HepG2 (cell line): ENCODE measurements around the gene SIAH3. TPM values are rescaled to one million over a fixed set of nuclear protein-coding genes. Genes with fewer than 3 reads are reported as not detected.
"Not testable (repeated sequence)": the region's sequence is repeated elsewhere in the genome, so short reads cannot be mapped to it uniquely, and the experiment has no call there.

Source experiments
- ATAC-seq: fragments of 200-7000 bp; cut with Tn5 transposase; 3 replicates; pipeline ENCODE4 v1.9.1; 2020; ENCODE audit warnings: mild to moderate bottlenecking, moderate library complexity
- BruUV-seq: library from RNA; stranded (reverse); fragments of 400-500 nt; replicated peaks from 2 replicates; lab custom pipeline; 2021; lab: Mats Ljungman, UMichigan
- CTCF ChIA-PET: fragments of 300-600 bp; formaldehyde crosslinking; extraction: SDS; loops from one replicate; lab custom pipeline; 2021; ENCODE audit warnings: low total read pairs, inconsistent platforms, low intra/inter-chr PET ratio; lab: Yijun Ruan, JAX
- POLR2A ChIA-PET: fragments of 350-600 bp; sonication (Branson Sonifier 250); formaldehyde crosslinking; loops from one replicate; lab custom pipeline; 2020; ENCODE audit warnings: antibody characterized with exemption, inconsistent platforms; lab: Yijun Ruan, JAX
- DNase-seq: peaks from one replicate; pipeline ENCODE4 v3.0.0-alpha.2; 2015; ENCODE audit warnings: low spot score
- FAIRE-seq: peaks from 3 replicates; lab custom pipeline; 2011; peaks lifted over from hg19 to GRCh38; lab: Jason Lieb, UNC
- H2AFZ ChIP-seq: one replicate; pipeline ENCODE4 v1.6.1; 2011; ENCODE audit warnings: low read length, inconsistent platforms
- H3K27ac ChIP-seq: fragments of 300-600 bp; 3 replicates; pipeline ENCODE4 v1.8.0; 2011; ENCODE audit warnings: mixed run types, mild to moderate bottlenecking, mixed read lengths, low read length, inconsistent platforms; ENCODE audit not compliant: insufficient read depth; ENCODE audit errors: extremely low read length
- H3K27me3 ChIP-seq, 2 experiments: fragments of 200-600 bp in 1 of 2; 2 replicates in 1 of 2; 3 replicates in 1 of 2; pipeline versions ENCODE4 v1.6.0 to v1.8.0; 2011; ENCODE audit warnings: low read length in 2 of 2, mild to moderate bottlenecking in 2 of 2, moderate library complexity in 2 of 2, inconsistent platforms in 1 of 2; ENCODE audit not compliant: insufficient read depth in 2 of 2, control insufficient read depth in 1 of 2
- H3K36me3 ChIP-seq, 2 experiments: fragments of 200-600 bp in 1 of 2; replicated peaks in 1 of 2; 2 replicates in 1 of 2; 3 replicates in 1 of 2; pipeline versions ENCODE4 v1.5.1 to v1.8.0; 2011; ENCODE audit warnings: low read length in 2 of 2, inconsistent platforms in 1 of 2; ENCODE audit not compliant: insufficient read depth in 2 of 2, control insufficient read depth in 1 of 2
- H3K4me1 ChIP-seq: 2 replicates; pipeline ENCODE4 v1.5.1; 2012; ENCODE audit warnings: low read length, inconsistent platforms; ENCODE audit not compliant: insufficient read depth
- H3K4me2 ChIP-seq: 2 replicates; pipeline ENCODE4 v1.6.0; 2011; ENCODE audit warnings: low read depth, low read length, inconsistent platforms
- H3K4me3 ChIP-seq, 3 experiments: fragments of 200-600 bp in 1 of 3; sonication (generic), shearing (Covaris generic) in 1 of 3; replicated peaks in 1 of 3; 2 replicates each; pipeline ENCODE4 v1.5.1; 2011 to 2016; ENCODE audit warnings: low read length in 3 of 3, inconsistent platforms in 2 of 3, low read depth in 2 of 3, mild to moderate bottlenecking in 2 of 3, control low read depth in 1 of 3, mixed read lengths in 1 of 3; ENCODE audit not compliant: insufficient read depth in 1 of 3
- H3K79me2 ChIP-seq: one replicate; pipeline ENCODE4 v1.6.1; 2011; ENCODE audit warnings: low read length, inconsistent platforms; ENCODE audit not compliant: insufficient read depth
- H3K9ac ChIP-seq: 2 replicates; pipeline ENCODE4 v1.6.0; 2011; ENCODE audit warnings: mild to moderate bottlenecking, low read depth, low read length, inconsistent platforms; ENCODE audit not compliant: insufficient read depth
- H3K9me3 ChIP-seq: 2 replicates; pipeline ENCODE4 v1.5.1; 2012; ENCODE audit warnings: mild to moderate bottlenecking, low read length
- H4K20me1 ChIP-seq: 2 replicates; pipeline ENCODE4 v1.6.0; 2011; ENCODE audit warnings: inconsistent platforms, mild to moderate bottlenecking, low read length, moderate library complexity; ENCODE audit not compliant: insufficient read depth
- DNMT3B ChIP-seq: conservative IDR thresholded peaks from 2 replicates; pipeline ENCODE4 v1.6.1; 2016; ENCODE audit warnings: missing biosample characterization, control low read depth
- HDAC2 ChIP-seq: sonication (generic); formaldehyde crosslinking; IDR thresholded peaks from 2 replicates; pipeline ENCODE4 v1.4.0; 2020; ENCODE audit warnings: missing genetic modification reagents
- HNF4G ChIP-seq, 2 experiments: sonication (generic) in 1 of 2; formaldehyde crosslinking in 1 of 2; IDR thresholded peaks; 2 replicates each; pipeline versions ENCODE4 v1.4.0 to v1.6.1; 2011 to 2020; ENCODE audit warnings: borderline replicate concordance in 2 of 2, low read depth in 2 of 2, mild to moderate bottlenecking in 2 of 2, low read length in 1 of 2, missing genetic modification reagents in 1 of 2, moderate library complexity in 1 of 2
- HOXA5 ChIP-seq: sonication (generic); formaldehyde crosslinking; IDR thresholded peaks from 2 replicates; pipeline ENCODE4 v1.4.0; 2020; ENCODE audit warnings: missing genetic modification reagents
- IKZF4 ChIP-seq: sonication (generic); formaldehyde crosslinking; IDR thresholded peaks from 2 replicates; pipeline ENCODE4 v1.5.1; 2020; ENCODE audit warnings: borderline replicate concordance, mild to moderate bottlenecking, low read depth, missing genetic modification reagents; ENCODE audit errors: not compliant biosample characterization
- NONO ChIP-seq, 2 experiments: fragments of 450-650 bp in 1 of 2; sonication (generic) in 1 of 2; formaldehyde crosslinking in 1 of 2; IDR thresholded peaks in 1 of 2; conservative IDR thresholded peaks in 1 of 2; 2 replicates each; pipeline versions ENCODE4 v1.6.1 to v1.8.0; 2017 to 2022; ENCODE audit warnings: mild to moderate bottlenecking in 1 of 2, missing genetic modification reagents in 1 of 2, moderate library complexity in 1 of 2
- SYNCRIP ChIP-seq: fragments of 200-400 bp; formaldehyde crosslinking; IDR thresholded peaks from 2 replicates; pipeline ENCODE4 v1.6.1; 2018; ENCODE audit warnings: mild to moderate bottlenecking, low read depth, low read length; ENCODE audit not compliant: insufficient read depth
- ZFP37 ChIP-seq: sonication (generic); formaldehyde crosslinking; IDR thresholded peaks from 2 replicates; pipeline ENCODE4 v1.4.0; 2020; ENCODE audit warnings: missing genetic modification reagents, borderline replicate concordance
- ZNF775 ChIP-seq: sonication (generic); formaldehyde crosslinking; IDR thresholded peaks from 2 replicates; pipeline ENCODE4 v1.4.0; 2020; ENCODE audit warnings: missing genetic modification reagents, mild to moderate bottlenecking, moderate library complexity, borderline replicate concordance
- ZSCAN25 ChIP-seq: sonication (generic); formaldehyde crosslinking; IDR thresholded peaks from 2 replicates; pipeline ENCODE4 v1.8.0; 2022; ENCODE audit warnings: mild to moderate bottlenecking, missing genetic modification reagents
- WGBS: methylation state at CpG from one replicate; pipeline ENCODE4 v1.1.6; 2017; ENCODE audit warnings: low lambda C conversion rate; 5-methylcytosine and 5-hydroxymethylcytosine counted together
- in situ Hi-C: cut with HindIII; loops from 2 replicates; pipeline ENCODE4 v1.10.0; 2017; ENCODE audit warnings: low pct_unique_long_range_greater_than_20kb; ENCODE audit not compliant: extremely low pct_ligation_motif_present
- intact Hi-C: fragments of 100-400 bp; cut with micrococcal nuclease; formaldehyde crosslinking; loops from one replicate; pipeline ENCODE4 v1.10.0; 2022; ENCODE audit not compliant: unreplicated experiment
- polyA plus RNA-seq, 8 experiments: library from polyadenylated mRNA; depleted of rRNA in 3 of 8; stranded (reverse) in 7 of 8; unstranded in 1 of 8; fragments of >200 nt; fragmentation: Illumina TruSeq in 4 of 8; extraction: Trizol in 4 of 8; gene quantifications; 2 replicates each; pipeline versions ENCODE4 v1.2.1 to v1.2.3, GENCODE V29; 2011 to 2016; ENCODE audit warnings: low read depth in 4 of 8, missing spikeins in 1 of 8, mixed read lengths in 1 of 8; ENCODE audit not compliant: insufficient read depth in 1 of 8
- total RNA-seq, 5 experiments: library from RNA; depleted of rRNA; stranded (reverse); fragments of >200 nt; fragmentation: Illumina TruSeq; extraction: Trizol; gene quantifications; 2 replicates each; pipeline ENCODE4 v1.2.3, GENCODE V29; 2016; ENCODE audit warnings: low read depth in 1 of 5

Gene SIAH3
- total and polyA plus RNA-seq, 2 of the 13 experiments (the other 11 are each of a cell fraction or from before 2014, with no cell fraction given) = not detected

DNA sequence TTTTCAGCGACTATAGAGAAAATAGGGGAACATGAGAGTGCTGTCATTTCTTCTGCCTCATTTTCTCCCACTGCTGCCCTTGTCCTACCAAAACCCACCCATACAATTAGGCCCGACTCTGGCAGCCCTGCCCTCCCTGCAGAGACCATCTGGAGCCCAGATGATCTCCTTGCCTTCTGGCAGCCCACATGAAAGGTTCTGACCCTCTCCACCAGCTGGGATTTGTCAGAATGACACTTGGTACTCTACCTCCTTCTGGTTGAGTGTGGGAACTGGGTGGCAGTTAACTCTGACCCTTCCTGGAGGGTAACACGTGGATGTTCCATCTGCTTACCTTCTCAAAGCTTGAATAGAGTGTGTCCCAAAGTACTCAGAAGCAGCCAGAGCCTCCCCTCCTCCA, 21.0 kb upstream of the SIAH3 start:
- ChIA-PET POLR2A (no interaction called here), CTCF (no interaction called here)
- H3K4me1 ChIP-seq = no peaks in the 10 kb centered on the region
- no peak overlapping the region for H3K4me3 ChIP-seq
- ATAC-seq = no peak
- BruUV-seq = no TSS peak
- no peak overlapping the region for H2AFZ ChIP-seq
- H3K4me2 ChIP-seq = no peak overlapping the region
- no peak overlapping the region for H3K9ac ChIP-seq
- H3K27me3 ChIP-seq = peaks cover 0 to 3% of the 10 kb centered on the region in 2 experiments; a peak in 3 of 5 replicates
- no peaks in the 10 kb centered on the region for H3K79me2 ChIP-seq
- no peaks in the 10 kb centered on the region for H3K9me3 ChIP-seq
- no peaks in the 10 kb centered on the region for H4K20me1 ChIP-seq
- FAIRE-seq = no peak
- 6% methylated on average over 3 of the region's 3 CpGs for WGBS
- TF ChIP-seq ZSCAN25 (CRISPR knock-in tag) = no peak
- intact Hi-C loops (no loop called here), in situ Hi-C loops (no loop called here)
- no peaks in the 10 kb centered on the region for H3K36me3 ChIP-seq
- DNase-seq = no peak
- H3K27ac ChIP-seq = no peak overlapping the region

DNA sequence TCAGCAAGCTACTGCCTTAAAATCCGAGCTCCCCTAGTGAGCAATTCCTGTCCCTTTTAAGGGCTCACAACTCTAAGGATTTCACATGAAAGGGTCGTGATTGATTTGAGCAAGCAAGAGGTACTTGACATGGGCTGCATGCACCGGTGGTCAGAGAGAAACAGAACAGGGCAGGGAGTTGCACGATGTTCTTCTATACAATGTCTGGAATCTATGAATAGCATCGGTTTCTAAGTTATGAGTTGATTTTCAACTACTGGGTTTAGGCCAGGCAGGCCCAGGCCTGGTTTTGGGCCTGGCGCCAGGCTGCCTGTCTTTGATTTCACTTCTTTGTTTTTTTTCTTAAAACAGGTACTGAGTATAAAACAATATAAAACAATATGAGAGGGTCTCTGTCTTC, 19.6 kb upstream of the SIAH3 start:
- H3K4me2 ChIP-seq, H4K20me1 ChIP-seq, H3K4me3 ChIP-seq, H3K9me3 ChIP-seq, H3K27ac ChIP-seq, ATAC-seq, H3K27me3 ChIP-seq, FAIRE-seq, BruUV-seq, H3K36me3 ChIP-seq, H2AFZ ChIP-seq, H3K4me1 ChIP-seq, in situ Hi-C loops, CTCF ChIA-PET, intact Hi-C loops, DNase-seq, H3K79me2 ChIP-seq, H3K9ac ChIP-seq, POLR2A ChIA-PET: not testable (repeated sequence)
- WGBS = 17% methylated on average over 6 of the region's 6 CpGs

DNA sequence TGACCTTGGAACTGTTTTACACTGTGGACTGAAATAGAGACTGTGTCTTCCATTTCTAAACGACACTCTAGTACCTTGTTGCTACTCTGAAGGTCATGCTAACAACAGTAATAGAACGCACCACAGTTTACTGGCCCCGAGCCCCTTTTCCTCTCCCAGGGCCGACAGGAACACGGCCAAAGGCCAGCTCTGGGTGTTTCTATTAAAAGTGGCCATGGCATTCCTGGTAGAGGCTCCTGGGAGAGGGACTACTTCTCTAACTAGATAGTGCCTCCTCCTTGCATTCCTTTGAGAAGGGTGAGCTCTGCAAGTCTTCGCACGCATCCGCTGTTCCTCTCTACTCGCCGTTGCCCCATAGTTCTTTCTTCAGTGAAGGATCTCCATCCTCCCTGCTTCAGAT, 18.7 kb upstream of the SIAH3 start:
- Histone ChIP-seq H3K4me2 (no peak overlapping the region), H3K4me3 (no peak overlapping the region), H3K79me2 (no peaks in the 10 kb centered on the region), H3K9me3 (no peaks in the 10 kb centered on the region), H3K36me3 (no peaks in the 10 kb centered on the region), H3K4me1 (no peaks in the 10 kb centered on the region), H2AFZ (no peak overlapping the region), H3K9ac (no peak overlapping the region), H4K20me1 (no peaks in the 10 kb centered on the region), H3K27me3 (peaks cover 0 to 6% of the 10 kb centered on the region in 2 experiments; a peak in 2 of 5 replicates), H3K27ac (no peak overlapping the region)
- BruUV-seq = no TSS peak
- FAIRE-seq = no peak
- ChIA-PET POLR2A (no interaction called here), CTCF (no interaction called here)
- WGBS = 50% methylated on average over 9 of the region's 10 CpGs
- DNase-seq = no peak
- in situ Hi-C loops = no loop called here
- ATAC-seq = no peak
- intact Hi-C loops = no loop called here
- TF ChIP-seq ZFP37 (no peak), HOXA5 (no peak), IKZF4 (CRISPR knock-in tag) (no peak), SYNCRIP (no peak), DNMT3B (CRISPR knock-in tag) (no peak), ZNF775 (no peak), HDAC2 (CRISPR knock-in tag) (no peak), NONO (IDR thresholded peaks at IDR 0.05) (no peak), NONO (CRISPR knock-in tag; conservative IDR thresholded peaks at IDR 0.05) (no peak), HNF4G (IDR thresholded peaks at IDR 0.05; ENCODE audit: borderline replicate concordance, low read depth, low read length) (no peak), HNF4G (CRISPR knock-in tag; IDR thresholded peaks at IDR 0.05; ENCODE audit: borderline replicate concordance, low read depth) (no peak)
